HG03571 (cell line): Measurements from ENCODE around the gene NUAK1.

ENCODE experiments used
- ATAC-seq: cut with Tn5 transposase; IDR thresholded peaks from one replicate; pipeline ENCODE4 v1.9.1; 2021; ENCODE audit not compliant: unreplicated experiment

NUAK1 gene

DNA sequence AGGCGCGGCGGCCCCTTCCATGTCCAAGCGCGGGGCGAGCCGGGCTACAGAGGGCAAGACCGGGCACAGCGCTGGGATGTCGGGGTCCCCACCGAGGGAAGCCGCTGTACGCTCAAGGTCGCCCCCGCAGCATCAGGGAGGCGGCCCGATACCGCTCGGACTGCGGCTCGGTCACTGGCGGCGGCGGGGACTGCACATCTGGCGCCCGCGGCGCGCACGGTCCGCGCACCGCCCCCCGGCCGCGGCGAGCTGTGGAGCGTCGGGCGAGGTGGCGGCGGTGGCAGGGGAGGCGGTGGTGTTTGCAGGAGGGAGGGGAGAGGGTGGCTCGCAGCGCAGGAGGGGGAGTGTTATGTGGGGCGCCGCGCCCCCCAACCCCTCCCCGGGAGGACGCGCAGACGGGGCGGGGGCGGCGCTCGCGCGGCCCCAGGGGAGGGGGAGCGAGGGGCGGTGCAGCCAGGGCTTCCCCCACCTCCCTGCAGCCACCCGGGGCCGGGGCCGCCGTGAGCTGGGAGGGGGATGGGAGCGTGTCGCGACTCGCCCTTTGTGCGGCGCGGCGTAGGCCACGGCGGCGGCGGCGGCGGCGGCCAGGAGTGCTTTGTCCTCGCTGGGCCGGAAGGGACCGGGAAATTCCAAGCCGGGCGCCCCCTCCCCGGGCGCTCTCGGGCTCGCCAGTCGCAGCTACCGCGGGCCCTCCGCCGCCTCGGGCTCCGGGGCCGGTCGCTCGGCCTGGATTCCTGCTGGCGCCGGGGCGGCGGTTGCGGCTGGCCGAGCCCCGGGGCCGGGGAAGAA is at the start of gene NUAK1:
Gene NUAK1 (minus strand): TSS at position 322 of the 789 bp plus-strand sequence. CDS start 301 bp downstream, at position 21.
- ATAC-seq = no peak

DNA sequence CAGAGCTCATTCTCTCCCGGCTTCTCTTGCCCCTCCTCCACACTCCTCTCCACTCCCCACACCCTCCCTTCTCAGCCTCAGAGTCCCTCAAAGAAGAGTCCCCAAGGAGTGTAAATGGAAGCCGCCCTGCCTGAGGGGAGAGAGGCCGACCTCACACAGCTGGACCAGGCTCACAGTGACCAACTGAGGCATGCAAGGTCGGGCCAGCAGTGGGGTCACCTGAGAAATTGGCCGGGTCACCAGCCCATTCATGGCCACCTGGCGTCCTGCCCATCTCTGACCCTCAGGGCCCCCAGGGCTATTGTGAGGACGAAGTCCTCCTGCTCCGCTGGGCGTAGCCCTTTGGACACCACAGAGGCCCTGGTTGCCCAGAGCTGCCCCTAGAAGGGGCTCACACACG is 49.5 kb upstream of the NUAK1 start:
- no peak for ATAC-seq

DNA sequence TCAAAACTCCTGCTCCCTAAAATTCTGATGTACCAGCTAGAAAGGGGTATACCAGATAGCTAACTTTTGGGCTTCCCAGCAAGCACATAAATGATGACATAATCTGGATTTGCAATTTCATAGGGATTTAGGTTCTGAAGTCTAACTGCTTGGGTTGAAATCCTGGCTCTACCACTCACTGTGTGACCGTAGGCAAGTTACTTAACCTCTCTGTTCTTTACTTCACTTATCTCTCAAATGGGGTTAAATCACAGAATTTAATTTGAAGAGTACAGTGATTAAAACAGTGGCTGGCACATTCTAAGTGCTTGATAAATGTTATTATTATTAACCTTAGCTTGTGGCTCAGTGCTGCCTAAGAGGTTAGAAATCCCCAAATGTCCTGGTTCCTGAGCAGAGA is 49.1 kb upstream of the NUAK1 start:
- ATAC-seq = no peak

DNA sequence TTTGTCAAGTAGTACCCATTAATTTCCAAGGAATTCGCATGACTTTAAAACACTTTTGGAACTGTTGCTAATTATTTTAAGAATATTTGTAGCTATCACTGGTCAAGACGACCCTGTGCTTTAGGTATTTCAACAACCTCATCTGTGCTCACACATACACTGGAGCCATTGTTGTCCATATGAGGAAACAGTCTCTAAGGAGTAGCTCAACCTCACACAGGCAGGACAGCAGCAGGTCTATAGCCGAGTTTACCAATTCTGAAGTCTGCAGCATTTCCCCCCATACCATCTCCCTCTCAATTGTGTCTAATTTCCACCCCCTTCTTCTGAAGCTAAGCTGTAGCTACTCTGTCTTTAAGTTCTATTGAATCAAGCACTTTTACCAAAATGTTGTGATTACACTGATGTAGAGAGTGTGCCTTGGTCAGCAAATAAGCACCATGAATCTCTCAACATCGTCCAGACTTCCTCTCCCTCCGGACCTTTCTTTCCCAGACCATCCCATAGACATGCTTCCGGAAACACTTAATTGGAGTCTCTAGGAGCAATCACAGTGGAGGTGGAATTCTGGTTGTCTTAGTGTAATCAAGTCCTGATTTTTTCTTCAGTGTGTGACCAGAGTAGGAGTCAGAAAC is 48.5 kb upstream of the NUAK1 start:
- no peak for ATAC-seq

DNA sequence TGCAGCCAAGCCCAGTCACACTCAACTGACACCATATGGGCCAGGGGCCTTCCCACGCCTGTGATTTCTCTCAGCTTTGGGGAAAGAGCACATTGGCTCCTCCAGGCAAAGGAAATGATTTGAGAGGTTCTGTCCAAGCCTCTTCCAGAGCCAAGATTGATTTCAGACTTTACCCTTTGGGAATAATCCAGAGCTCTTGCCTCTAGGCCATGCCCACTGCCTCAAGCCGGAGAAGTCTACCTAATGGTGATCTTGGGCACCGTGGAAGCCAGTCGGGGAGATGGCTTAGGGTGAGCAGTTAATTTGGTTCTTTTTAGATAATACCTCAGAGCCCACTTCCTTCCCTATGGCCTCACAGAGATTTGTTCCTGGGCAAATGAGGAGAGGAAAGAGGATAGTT is 45.0 kb upstream of the NUAK1 start:
- ATAC-seq = no peak

DNA sequence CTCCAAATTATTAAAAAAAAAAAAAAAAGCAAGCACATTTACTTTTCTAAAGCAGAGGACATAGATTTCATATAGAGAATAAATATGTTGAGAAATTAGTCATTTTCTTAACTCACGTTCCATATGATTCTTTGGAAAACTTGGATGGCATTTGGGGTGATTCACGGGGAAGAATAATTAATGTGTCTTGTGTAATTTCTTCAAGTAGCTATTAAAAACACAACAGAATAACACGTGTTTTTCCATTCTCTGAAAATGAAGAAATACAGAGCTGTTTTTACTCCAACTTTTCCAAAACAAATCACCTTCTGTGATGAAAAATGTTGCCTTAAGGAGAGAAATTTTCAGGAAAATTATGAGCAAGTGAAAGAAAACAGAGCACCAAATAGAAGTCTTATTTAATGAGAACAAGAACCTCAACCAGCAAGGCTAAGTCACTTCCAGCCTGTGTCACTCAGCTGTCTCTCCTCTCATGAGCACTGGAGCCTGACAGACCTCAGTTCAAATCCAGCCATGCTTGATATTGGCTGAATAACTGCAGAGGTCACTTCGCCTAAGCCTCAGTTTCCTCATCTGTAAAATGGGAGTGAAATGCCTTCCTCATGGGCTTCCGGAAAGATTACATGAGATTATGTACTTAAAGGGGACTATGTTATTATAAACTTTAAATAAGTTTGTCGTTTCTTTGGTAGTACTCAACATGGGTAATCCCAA is 42.8 kb upstream of the NUAK1 start:
- no peak for ATAC-seq

DNA sequence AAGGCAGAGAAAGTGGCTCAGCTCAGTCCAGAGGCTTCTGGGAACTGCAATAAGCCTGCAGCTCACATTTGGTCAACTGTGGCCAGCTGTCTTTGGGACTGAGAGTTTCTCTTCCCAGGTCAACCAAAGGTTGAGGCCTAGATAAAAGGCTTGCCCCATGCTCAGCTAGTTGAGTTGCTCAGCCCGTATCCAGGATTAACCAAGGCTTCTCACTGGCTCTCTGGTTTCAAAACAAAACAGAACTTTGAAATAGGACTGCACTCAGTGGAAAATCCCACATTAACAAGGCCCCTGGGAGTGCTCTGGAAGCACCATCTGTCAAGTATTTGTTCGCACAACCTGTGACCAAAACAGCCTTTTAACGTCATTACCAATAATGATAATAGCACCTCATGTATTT is 40.3 kb upstream of the NUAK1 start:
- no peak for ATAC-seq

DNA sequence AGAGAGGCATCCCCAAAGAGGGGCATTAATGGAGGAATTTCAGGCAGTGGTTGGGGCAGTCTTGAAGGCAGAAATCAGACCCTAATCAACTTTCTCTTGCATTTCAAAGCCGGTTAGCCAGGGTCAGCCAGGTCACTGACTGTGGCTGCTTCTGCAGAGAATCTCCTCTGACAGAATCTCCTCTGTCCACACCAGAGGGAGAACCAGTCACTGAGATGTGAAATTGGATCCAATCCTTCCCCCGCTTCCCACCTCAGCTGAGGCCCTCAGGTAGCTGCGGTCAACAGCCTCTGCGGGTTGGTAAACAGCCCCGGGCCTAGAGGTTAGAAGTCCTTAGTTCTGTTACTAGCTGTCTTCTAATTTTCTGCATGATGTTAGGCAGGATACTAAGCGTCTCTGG is 39.8 kb upstream of the NUAK1 start:
- no peak for ATAC-seq

DNA sequence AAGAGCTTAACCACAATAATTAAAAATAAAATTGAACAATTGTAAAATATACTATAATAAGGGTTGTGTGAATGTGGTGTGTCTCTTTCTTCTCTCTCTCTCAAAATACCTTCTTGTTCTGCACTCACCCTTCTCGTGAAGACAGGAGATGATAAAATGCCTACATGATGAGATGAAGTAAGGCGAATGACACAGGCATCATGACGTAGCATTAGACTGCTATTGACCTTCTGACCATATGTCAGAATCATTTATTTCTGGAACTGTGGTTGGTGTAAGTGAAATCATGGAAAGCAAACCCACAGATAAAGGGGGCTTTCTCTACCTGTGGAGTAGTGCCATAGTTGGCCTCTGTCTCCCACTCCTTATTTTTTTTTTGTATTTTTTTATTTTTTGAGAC is 37.8 kb upstream of the NUAK1 start:
- ATAC-seq = no peak

DNA sequence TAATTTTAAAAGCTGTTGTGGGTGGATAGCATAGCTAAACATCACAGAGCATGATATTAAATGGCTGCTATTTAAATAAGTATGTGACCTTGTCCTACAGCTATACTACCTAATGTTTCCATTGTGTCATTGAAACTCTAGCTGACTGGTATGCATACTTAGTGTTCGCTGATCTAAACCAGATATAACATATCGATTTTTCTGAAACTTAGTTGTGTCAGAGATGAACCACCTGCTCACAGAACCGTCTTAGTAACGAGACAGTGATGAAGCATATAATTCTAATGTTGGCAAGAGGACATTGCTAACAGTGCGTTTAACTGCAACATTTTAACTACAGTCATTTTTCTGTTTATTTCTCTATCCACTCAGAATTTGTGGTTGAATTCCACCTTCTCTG is 36.1 kb upstream of the NUAK1 start:
- ATAC-seq = no peak

DNA sequence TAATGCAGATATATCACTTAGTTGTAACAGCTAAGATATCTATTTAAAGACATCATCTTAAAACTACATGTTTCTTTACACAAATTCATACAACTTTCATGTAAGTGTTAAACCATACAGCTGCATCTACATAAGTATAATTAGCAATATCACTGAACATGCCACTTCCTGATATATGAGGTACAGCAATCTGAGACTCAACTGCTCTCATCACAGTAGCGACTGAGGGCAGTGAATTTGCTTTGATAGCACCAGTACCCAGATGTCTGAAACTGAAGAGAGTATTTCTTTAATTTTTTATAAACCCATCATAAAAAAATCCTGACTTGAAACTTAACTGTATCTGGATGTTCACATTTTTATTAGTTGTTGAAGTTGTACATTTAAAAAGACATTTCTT is 34.7 kb upstream of the NUAK1 start:
- no peak for ATAC-seq

DNA sequence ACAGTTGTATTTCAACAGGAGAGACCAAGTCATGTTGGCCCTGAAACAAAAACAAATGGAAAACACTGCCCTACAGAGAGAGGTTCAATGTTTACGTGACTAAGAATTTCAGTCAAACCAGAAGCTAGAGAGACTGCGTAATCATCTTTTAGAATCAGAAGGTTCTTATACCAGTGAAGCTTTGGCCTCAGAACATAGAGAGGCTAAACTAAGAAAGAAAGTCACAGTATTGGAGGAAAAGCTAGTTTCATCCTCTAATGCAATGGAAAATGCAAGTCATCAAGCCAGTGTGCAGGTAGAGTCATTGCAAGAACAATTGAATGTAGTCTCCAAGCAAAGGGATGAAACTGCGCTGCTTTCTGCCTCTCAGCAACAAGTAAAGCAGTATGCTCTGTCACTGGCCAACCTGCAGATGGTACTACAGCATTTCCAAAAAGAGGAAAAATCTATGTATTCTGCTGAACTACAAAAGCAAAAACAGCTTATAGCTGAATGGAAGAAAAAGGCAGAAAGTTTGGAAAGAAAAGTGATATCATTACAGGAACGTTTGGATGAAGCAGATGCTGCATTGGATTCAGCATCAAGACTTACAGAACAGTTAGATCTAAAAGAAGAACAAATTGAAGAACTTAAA is 32.5 kb upstream of the NUAK1 start:
- ATAC-seq = no peak

DNA sequence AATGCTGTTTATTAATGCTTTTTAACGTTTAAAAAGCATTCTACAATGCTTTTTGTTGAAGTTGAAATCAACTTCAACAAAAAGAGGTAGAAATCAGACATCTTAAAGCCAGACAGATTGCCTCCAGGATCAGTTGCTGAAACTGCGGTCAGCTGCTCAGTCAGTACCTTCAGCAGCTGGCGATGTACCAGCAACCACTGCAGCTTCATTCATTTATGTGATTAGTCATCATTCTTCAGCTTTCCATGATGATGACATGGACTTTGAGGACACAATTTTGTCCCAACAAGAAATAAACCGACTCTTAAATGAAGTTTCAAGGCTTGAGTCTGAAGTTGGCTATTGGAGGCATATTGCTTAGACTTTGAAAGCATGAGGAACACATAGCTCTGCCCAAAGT is 31.5 kb upstream of the NUAK1 start:
- ATAC-seq = no peak

DNA sequence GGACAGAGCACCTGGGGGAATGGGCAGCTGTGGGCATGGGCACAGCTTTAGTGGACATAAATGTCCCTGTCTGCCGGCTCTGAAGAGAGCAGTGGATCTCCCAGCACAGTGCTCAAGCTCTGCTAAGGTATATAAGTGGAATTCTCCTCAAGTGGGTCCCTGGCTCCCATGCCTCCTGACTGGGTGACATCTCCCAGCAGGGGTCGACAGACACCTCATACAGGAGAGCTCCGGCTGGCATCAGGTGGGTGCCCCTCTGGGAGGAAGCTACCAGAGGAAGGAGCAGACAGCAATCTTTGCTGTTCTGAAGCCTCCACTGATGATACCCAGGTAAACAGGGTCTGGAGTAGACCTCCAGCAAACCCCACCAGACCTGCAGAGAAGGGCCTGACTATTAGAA is 25.0 kb upstream of the NUAK1 start:
- ATAC-seq = no peak

DNA sequence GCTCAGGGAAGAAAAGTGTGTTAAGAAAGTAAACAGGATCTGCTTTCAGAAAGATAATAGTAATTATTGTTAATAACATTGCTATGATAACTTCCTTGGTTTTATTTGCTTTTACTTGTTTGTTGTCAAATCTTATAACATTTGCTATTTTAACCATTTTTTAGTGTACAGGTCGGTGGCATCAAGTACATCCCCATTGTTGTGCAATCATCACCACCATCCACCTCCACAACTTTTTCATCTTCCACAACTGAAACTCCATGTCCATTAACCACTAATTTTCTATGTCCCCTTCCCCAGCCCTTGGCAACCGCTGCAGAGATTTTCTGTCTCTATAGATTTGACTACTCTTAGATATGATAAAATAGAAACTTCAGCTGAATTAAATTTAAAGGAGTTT is 22.7 kb upstream of the NUAK1 start:
- ATAC-seq = no peak

DNA sequence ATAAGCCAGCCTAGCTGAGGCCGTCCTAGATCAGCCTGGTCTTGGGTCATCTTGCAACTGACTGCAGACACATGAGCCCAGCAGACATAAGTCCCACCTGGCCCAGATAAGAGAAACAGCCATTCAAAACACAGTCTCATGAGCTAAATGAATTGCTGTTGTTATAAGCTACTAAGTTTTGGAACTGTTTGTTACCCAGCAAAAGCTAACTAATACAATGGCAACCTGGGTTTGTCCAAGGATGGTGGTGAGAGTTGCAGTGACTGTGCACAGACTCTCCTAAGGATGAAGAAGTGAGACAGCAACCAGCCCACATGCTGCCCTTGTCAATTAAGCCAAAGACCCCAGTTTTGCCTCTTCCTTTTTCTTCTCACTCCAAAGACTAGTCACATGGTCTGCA is 22.2 kb upstream of the NUAK1 start:
- no peak for ATAC-seq

DNA sequence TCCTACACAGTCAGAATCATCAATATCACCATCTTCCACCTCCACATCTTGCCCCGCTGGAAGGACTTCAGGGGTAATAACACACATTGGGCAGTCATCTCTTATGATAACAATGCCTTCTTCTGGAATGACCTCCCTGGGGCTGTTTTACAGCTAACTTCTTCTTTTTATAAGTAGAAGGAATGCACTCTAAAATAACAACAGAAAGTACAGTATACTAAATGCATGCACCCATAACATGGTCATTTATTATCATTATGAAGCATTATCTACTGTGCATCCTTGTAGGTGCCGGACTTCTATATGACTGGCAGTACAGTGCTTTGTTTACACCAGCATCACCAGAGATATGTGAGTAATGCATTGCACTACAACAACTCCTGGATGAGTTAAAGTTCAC is 19.0 kb upstream of the NUAK1 start:
- no peak for ATAC-seq

DNA sequence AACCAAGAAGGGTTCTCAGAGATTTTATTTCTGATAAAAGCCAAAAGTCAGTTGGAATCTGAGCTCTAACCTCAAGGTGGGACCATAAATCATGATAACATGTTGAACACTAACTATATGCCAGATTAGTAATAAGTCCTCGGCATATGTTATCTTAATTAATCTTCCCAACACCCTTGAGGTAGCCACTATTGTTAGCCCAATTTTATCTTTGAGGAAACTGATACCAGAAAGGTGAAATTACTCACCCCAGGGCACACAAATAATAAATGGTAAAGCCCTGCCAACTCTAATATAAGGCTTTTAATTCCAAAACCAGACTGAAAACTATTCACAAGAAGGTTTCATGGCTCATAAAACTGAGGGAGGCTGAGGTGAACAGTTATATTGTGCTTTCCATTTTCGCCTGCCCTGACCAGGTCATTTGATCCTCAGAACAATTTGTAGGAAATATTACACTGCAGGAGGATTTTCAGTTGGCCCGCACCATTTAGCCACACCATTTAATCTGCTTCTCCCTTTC is 16.1 kb upstream of the NUAK1 start:
- ATAC-seq = no peak

DNA sequence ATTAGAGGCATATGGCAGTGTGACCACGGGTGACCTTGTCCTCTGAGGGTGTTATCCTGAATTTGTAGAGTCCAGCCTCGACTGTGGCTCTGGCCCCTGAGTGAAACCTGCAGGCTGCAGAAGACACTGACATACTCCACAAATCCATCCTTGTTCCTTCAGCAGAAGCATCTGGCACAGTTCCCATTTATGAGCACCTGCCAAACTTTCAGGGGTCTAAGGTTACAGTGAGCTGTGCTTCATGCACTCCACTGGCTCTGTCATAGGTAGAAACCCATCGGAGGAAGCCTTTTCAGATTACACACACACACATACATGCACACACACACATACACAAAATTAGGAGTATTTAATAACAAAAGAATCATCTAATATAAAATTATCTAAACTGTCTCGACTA is 13.6 kb upstream of the NUAK1 start:
- no peak for ATAC-seq

DNA sequence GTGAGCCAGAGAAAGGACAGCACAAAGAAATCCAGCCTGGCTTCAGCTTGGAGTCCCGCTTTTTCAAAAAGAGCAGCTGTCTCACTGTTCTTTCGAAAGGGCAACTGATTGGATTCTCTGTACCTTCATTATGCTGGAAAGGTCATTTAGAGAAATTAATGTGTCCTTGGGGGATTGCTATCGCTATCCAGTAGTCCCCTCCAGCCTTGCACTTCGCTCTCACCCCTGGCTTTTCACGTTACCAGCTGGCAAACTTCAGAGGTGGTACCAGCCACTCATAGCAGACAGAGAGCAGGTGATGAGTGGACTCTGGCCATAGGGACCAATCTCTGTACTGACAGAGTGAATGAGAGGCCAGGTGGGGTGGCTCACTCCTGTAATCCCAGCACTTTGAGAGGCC is 11.8 kb upstream of the NUAK1 start:
- no peak for ATAC-seq

DNA sequence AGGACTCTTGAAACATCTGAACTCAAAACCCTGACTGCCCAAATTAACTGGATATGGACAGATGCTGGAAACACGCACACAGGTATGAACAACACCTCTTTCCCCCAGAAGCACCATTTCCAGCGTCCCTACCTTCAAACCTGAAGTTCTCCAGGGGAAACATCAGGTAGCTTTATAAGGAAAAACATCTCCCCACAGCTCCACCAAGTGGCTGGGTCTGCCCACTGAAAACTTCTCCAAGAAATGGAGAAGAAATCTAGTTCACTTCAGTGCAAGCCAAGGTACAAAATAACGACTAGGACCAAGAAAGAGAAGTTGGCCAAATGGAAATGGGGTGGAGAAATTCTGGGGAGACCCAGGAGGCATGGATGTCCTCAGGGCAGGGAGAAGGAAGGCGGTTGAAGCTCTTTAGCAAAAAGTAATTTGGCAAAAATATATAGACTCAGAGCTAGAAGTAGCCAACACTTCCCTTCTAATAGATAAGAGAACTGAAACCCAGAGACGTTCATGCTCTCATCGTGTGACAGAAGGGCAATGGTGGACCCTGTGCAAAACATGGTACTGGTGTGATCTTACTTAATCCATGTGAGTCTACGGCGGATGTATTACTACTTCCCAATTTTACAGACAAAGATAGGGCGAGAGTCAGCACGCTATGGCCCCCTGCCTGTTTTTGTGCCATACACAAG is 10.5 kb upstream of the NUAK1 start:
- ATAC-seq = no peak
